ENCODE results near the gene GASK1B. TPM values are rescaled to one million over a fixed set of nuclear protein-coding genes. Genes with fewer than 3 reads are reported as not detected.

GASK1B gene
- total RNA-seq, 1 donor from 2014 or later, result 205 TPM

GRCh38 chr4:158182736-158183135, 9.9 kb upstream of the GASK1B start:
- DNase-seq, result no peak

- no peak for DNase-seq
These were observed 9.1 kb upstream of the GASK1B start for GRCh38 chr4:158181906-158182305.

- peak; percentile 57 for DNase-seq
These were observed 6.6 kb upstream of the GASK1B start for GRCh38 chr4:158179465-158179864.

GRCh38 chr4:158176776-158177175, 4.0 kb upstream of the GASK1B start:
- DNase-seq, result no peak

GRCh38 chr4:158176108-158176507, 3.3 kb upstream of the GASK1B start:
- DNase-seq, result no peak

GRCh38 chr4:158170691-158171561, 1.9 kb downstream of the GASK1B start:
- peak; percentile 85 for DNase-seq

- peak; percentile 55 for DNase-seq
These were observed 2.7 kb downstream of the GASK1B start for GRCh38 chr4:158169931-158170690.

- DNase-seq, result no peak
These were observed 3.3 kb downstream of the GASK1B start for GRCh38 chr4:158169506-158169905.

GRCh38 chr4:158168606-158169005, 4.2 kb downstream of the GASK1B start:
- DNase-seq, result no peak

- DNase-seq, result no peak
These were observed 6.1 kb downstream of the GASK1B start for GRCh38 chr4:158166701-158167100.

- DNase-seq, result no peak
These were observed 8.0 kb downstream of the GASK1B start for GRCh38 chr4:158164768-158165213.

GRCh38 chr4:158163941-158164767, 8.7 kb downstream of the GASK1B start:
- peak; percentile 49 for DNase-seq

- DNase-seq, result peak; percentile 38
These were observed 10.2 kb downstream of the GASK1B start for GRCh38 chr4:158162631-158163030.

- peak; percentile 98 for DNase-seq
These were observed 11.1 kb downstream of the GASK1B start for GRCh38 chr4:158161551-158162354.

GRCh38 chr4:158159718-158160094, 13.1 kb downstream of the GASK1B start:
- DNase-seq, result no peak

- peak; percentile 75 for DNase-seq
These were observed 13.6 kb downstream of the GASK1B start for GRCh38 chr4:158159054-158159717.

GRCh38 chr4:158157412-158157811, 15.4 kb downstream of the GASK1B start:
- no peak for DNase-seq

GRCh38 chr4:158155656-158156356, 17.0 kb downstream of the GASK1B start:
- DNase-seq, result no peak

- no peak for DNase-seq
These were observed 25.7 kb downstream of the GASK1B start for GRCh38 chr4:158147151-158147550.

- no peak for DNase-seq
These were observed 26.1 kb downstream of the GASK1B start for GRCh38 chr4:158146736-158147135.

- no peak for DNase-seq
These were observed 33.7 kb downstream of the GASK1B start for GRCh38 chr4:158139086-158139485.
